H1 (cell line): Measurements from ENCODE around the gene CPSF2. TPM values are rescaled to one million over a fixed set of nuclear protein-coding genes. Genes with fewer than 3 reads are reported as not detected.

Experiments
- CTCF ChIA-PET: fragments of 300-600 bp; sonication (Branson Sonifier 250); formaldehyde crosslinking; loops from one replicate; lab custom pipeline; 2021; ENCODE audit not compliant: partially characterized antibody; lab: Charles Lee
- POLR2A ChIA-PET: fragments of 300-600 bp; sonication (Branson Sonifier 250); formaldehyde crosslinking; loops from one replicate; lab custom pipeline; 2021; ENCODE audit warnings: inconsistent platforms; ENCODE audit not compliant: partially characterized antibody; lab: Charles Lee
- DNase-seq, 2 experiments: peaks; one replicate each; pipeline versions ENCODE4 v3.0.0 to v3.0.0-alpha.2; 2010 to 2022; ENCODE audit warnings: low spot score in 2 of 2, low read depth in 1 of 2, mixed read lengths in 1 of 2
- FAIRE-seq: peaks from 2 replicates; lab custom pipeline; 2011; peaks lifted over from hg19 to GRCh38; lab: Jason Lieb, UNC
- H2AFZ ChIP-seq: 2 replicates; pipeline ENCODE4 v1.8.1; 2012; ENCODE audit warnings: low read length, inconsistent platforms
- H2AK5ac ChIP-seq: 2 replicates; pipeline ENCODE4 v1.6.1; 2013; ENCODE audit warnings: low read depth, low read length
- H2BK120ac ChIP-seq: replicated peaks from 2 replicates; pipeline ENCODE3; 2013; ENCODE audit warnings: low read depth, low read length, inconsistent platforms
- H2BK12ac ChIP-seq: 2 replicates; pipeline ENCODE4 v1.6.1; 2013; ENCODE audit warnings: low read depth, low read length
- H2BK15ac ChIP-seq: 2 replicates; pipeline ENCODE4 v1.6.1; 2013; ENCODE audit warnings: low read length
- H2BK20ac ChIP-seq: 2 replicates; pipeline ENCODE4 v1.6.1; 2013; ENCODE audit warnings: low read length
- H2BK5ac ChIP-seq: 2 replicates; pipeline ENCODE4 v1.6.1; 2013; ENCODE audit warnings: low read depth, low read length
- H3K14ac ChIP-seq: 2 replicates; pipeline ENCODE4 v1.6.1; 2013; ENCODE audit warnings: inconsistent platforms; ENCODE audit not compliant: insufficient read length
- H3K18ac ChIP-seq: 2 replicates; pipeline ENCODE4 v1.6.1; 2013; ENCODE audit warnings: low read length; ENCODE audit errors: extremely low read depth
- H3K23ac ChIP-seq: 2 replicates; pipeline ENCODE4 v1.6.1; 2013; ENCODE audit warnings: inconsistent platforms; ENCODE audit not compliant: insufficient read length
- H3K23me2 ChIP-seq: 2 replicates; pipeline ENCODE4 v1.6.1; 2013; ENCODE audit warnings: low read depth, low read length
- H3K27ac ChIP-seq: 2 replicates; pipeline ENCODE4 v1.6.1; 2011; ENCODE audit warnings: low read depth, low read length, inconsistent platforms
- H3K27me3 ChIP-seq, 4 experiments: replicated peaks in 1 of 4; 1 replicate in 1 of 4; 2 replicates in 3 of 4; pipeline versions ENCODE4 v1.6.1 to v1.8.1; 2011 to 2013; ENCODE audit warnings: low read length in 3 of 4, mild to moderate bottlenecking in 3 of 4, inconsistent platforms in 2 of 4, mixed read lengths in 2 of 4, moderate library complexity in 1 of 4; ENCODE audit not compliant: control insufficient read depth in 3 of 4, insufficient read depth in 3 of 4; ENCODE audit errors: extremely low read depth in 1 of 4
- H3K36me3 ChIP-seq, 4 experiments: 2 replicates each; pipeline versions ENCODE4 v1.6.1 to v1.8.1; 2011 to 2013; ENCODE audit warnings: mild to moderate bottlenecking in 4 of 4, low read length in 3 of 4, moderate library complexity in 2 of 4, control low read depth in 1 of 4, inconsistent platforms in 1 of 4; ENCODE audit not compliant: insufficient read depth in 4 of 4, control insufficient read depth in 2 of 4
- H3K4ac ChIP-seq: replicated peaks from 2 replicates; pipeline ENCODE3; 2013; ENCODE audit warnings: low read length, low read depth, mixed read lengths, inconsistent platforms; ENCODE audit not compliant: insufficient read length
- H3K4me1 ChIP-seq, 4 experiments: replicated peaks in 1 of 4; 1 replicate in 1 of 4; 2 replicates in 3 of 4; pipeline versions ENCODE4 v1.6.1 to v1.8.1; 2011 to 2013; ENCODE audit warnings: low read length in 3 of 4, inconsistent platforms in 2 of 4, mixed read lengths in 1 of 4; ENCODE audit not compliant: insufficient read depth in 4 of 4, control insufficient read depth in 3 of 4
- H3K4me2 ChIP-seq, 2 experiments: 2 replicates each; pipeline versions ENCODE4 v1.6.1 to v1.8.1; 2011 to 2013; ENCODE audit warnings: low read depth in 2 of 2, low read length in 2 of 2, control low read depth in 1 of 2, inconsistent platforms in 1 of 2, mild to moderate bottlenecking in 1 of 2; ENCODE audit not compliant: insufficient read depth in 1 of 2
- H3K4me3 ChIP-seq, 4 experiments: fragments of 200-600, 300-600 bp in 1 of 4; sonication (generic), shearing (Covaris generic), sonication (Bioruptor Twin) in 1 of 4; 2 replicates each; pipeline versions ENCODE4 v1.5.1 to v1.8.1; 2011 to 2016; ENCODE audit warnings: low read length in 4 of 4, low read depth in 3 of 4, control low read depth in 2 of 4, inconsistent platforms in 2 of 4, mild to moderate bottlenecking in 2 of 4, mixed read lengths in 1 of 4, moderate library complexity in 1 of 4; ENCODE audit not compliant: insufficient read depth in 2 of 4; ENCODE audit errors: extremely low read depth in 1 of 4
- H3K56ac ChIP-seq: replicated peaks from 2 replicates; pipeline ENCODE3; 2013; ENCODE audit warnings: low read depth, mild to moderate bottlenecking, mixed read lengths, low read length, inconsistent platforms; ENCODE audit not compliant: insufficient read length
- H3K79me1 ChIP-seq: 2 replicates; pipeline ENCODE4 v1.6.1; 2013; ENCODE audit warnings: low read depth, low read length, control low read depth
- H3K79me2 ChIP-seq, 2 experiments: 2 replicates each; pipeline versions ENCODE4 v1.6.1 to v1.8.1; 2012 to 2013; ENCODE audit warnings: low read length in 2 of 2, mild to moderate bottlenecking in 2 of 2, inconsistent platforms in 1 of 2; ENCODE audit not compliant: insufficient read depth in 2 of 2, control insufficient read depth in 1 of 2
- H3K9ac ChIP-seq, 4 experiments: replicated peaks in 1 of 4; 1 replicate in 1 of 4; 2 replicates in 3 of 4; pipeline versions ENCODE4 v1.6.1 to v1.8.1; 2011 to 2013; ENCODE audit warnings: low read depth in 3 of 4, low read length in 3 of 4, control low read depth in 2 of 4, mild to moderate bottlenecking in 2 of 4, moderate library complexity in 2 of 4, inconsistent platforms in 1 of 4; ENCODE audit errors: extremely low read depth in 1 of 4
- H3K9me3 ChIP-seq, 2 experiments: 2 replicates each; pipeline versions ENCODE4 v1.6.1 to v1.8.1; 2012 to 2013; ENCODE audit warnings: mild to moderate bottlenecking in 2 of 2, moderate library complexity in 2 of 2, control low read depth in 1 of 2, inconsistent platforms in 1 of 2, low read depth in 1 of 2, low read length in 1 of 2, mixed read lengths in 1 of 2; ENCODE audit not compliant: insufficient read depth in 2 of 2
- H4K20me1 ChIP-seq, 2 experiments: replicated peaks in 1 of 2; 2 replicates each; pipeline versions ENCODE3 to v1.8.1; 2011 to 2013; ENCODE audit warnings: inconsistent platforms in 2 of 2, low read length in 2 of 2, mild to moderate bottlenecking in 1 of 2; ENCODE audit not compliant: insufficient read depth in 2 of 2, control insufficient read depth in 1 of 2
- H4K5ac ChIP-seq: 2 replicates; pipeline ENCODE4 v1.6.1; 2013; ENCODE audit warnings: low read length, low read depth, mixed read lengths, inconsistent platforms; ENCODE audit not compliant: insufficient read length
- H4K8ac ChIP-seq: 2 replicates; pipeline ENCODE4 v1.8.0; 2013; ENCODE audit warnings: mild to moderate bottlenecking, moderate library complexity, low read length, inconsistent platforms; ENCODE audit not compliant: insufficient read depth; ENCODE audit errors: extremely low read depth
- H4K91ac ChIP-seq: replicated peaks from 2 replicates; pipeline ENCODE3; 2013; ENCODE audit warnings: low read length, mixed read lengths, inconsistent platforms; ENCODE audit not compliant: insufficient read length
- CREB1 ChIP-seq: IDR thresholded peaks from 2 replicates; pipeline ENCODE4 v1.6.1; 2012; ENCODE audit warnings: inconsistent platforms
- FOSL1 ChIP-seq: IDR thresholded peaks from 2 replicates; pipeline ENCODE4 v1.6.1; 2011; ENCODE audit warnings: mild to moderate bottlenecking, low read depth, low read length, moderate library complexity; ENCODE audit not compliant: insufficient read depth
- JUND ChIP-seq: IDR thresholded peaks from 2 replicates; pipeline ENCODE4 v1.6.1; 2011; ENCODE audit warnings: mild to moderate bottlenecking, improper control_type of control experiment, low read length
- PHF8 ChIP-seq: fragments of 200-600 bp; sonication (generic); conservative IDR thresholded peaks from 2 replicates; pipeline ENCODE4 v1.7.1; 2012; ENCODE audit warnings: low read depth, mild to moderate bottlenecking, inconsistent platforms, low read length, moderate library complexity
- SIX5 ChIP-seq: IDR thresholded peaks from 2 replicates; pipeline ENCODE4 v1.6.1; 2011; ENCODE audit warnings: mild to moderate bottlenecking, low read depth, low read length
- SUZ12 ChIP-seq: fragments of 200-600 bp; sonication (generic); IDR thresholded peaks from 2 replicates; pipeline ENCODE4 v1.6.1; 2012; ENCODE audit warnings: mild to moderate bottlenecking, inconsistent platforms, low read length, moderate library complexity, mixed read lengths
- YY1 ChIP-seq: IDR thresholded peaks from 2 replicates; pipeline ENCODE4 v1.6.1; 2011; ENCODE audit warnings: low read depth, mild to moderate bottlenecking, low read length
- ZNF274 ChIP-seq: IDR thresholded peaks from 2 replicates; pipeline ENCODE4 v1.7.0; 2012; ENCODE audit warnings: low read length, borderline replicate concordance; ENCODE audit errors: extremely low read depth
- WGBS, 2 experiments: shearing (Covaris generic) in 1 of 2; methylation state at CpG; one replicate each; pipeline versions ENCODE4 v1.1.6 to v1.1.7; 2013 to 2015; ENCODE audit warnings: low lambda C conversion rate in 2 of 2, mixed read lengths in 2 of 2, inconsistent platforms in 1 of 2, low coverage in 1 of 2, missing lambda C conversion rate in 1 of 2; ENCODE audit not compliant: insufficient replicate concordance in 2 of 2, insufficient coverage in 1 of 2, insufficient read length in 1 of 2; ENCODE audit errors: extremely low coverage in 1 of 2, missing lambda C conversion rate in 1 of 2; 5-methylcytosine and 5-hydroxymethylcytosine counted together
- polyA plus RNA-seq, 7 experiments: library from polyadenylated mRNA; depleted of rRNA in 3 of 7; stranded (reverse) in 5 of 7; unstranded in 2 of 7; fragments of >200 nt in 5 of 7; fragments of 200-250 nt in 2 of 7; gene quantifications; 1 replicate in 5 of 7; 2 replicates in 1 of 7; 4 replicates in 1 of 7; pipeline versions ENCODE4 v1.2.1 to v1.2.3, GENCODE V29; 2011 to 2013; ENCODE audit warnings: missing spikeins in 2 of 7, mixed read lengths in 2 of 7
- total RNA-seq: library from RNA; stranded (reverse); fragmentation: NEBNext Ultra II Directional; extraction: Animal tissue kit (Norgen Biotek cat#: 25700); gene quantifications from 2 replicates; pipeline ENCODE4 v1.2.1, GENCODE V29; 2021
- TF ChIP-seq, protein P1 (sequence below): IDR thresholded peaks from 2 replicates; pipeline ENCODE4 v1.6.1; 2012; ENCODE audit warnings: low read length, inconsistent platforms
- TF ChIP-seq, protein P2 (sequence below), 3 experiments: IDR thresholded peaks; 1 replicate in 2 of 3; 2 replicates in 1 of 3; pipeline versions ENCODE4 v1.5.1 to v1.6.1; 2011; ENCODE audit warnings: low read length in 3 of 3, mild to moderate bottlenecking in 3 of 3, inconsistent platforms in 2 of 3, low read depth in 1 of 3, moderate library complexity in 1 of 3; ENCODE audit not compliant: insufficient read depth in 1 of 3; ENCODE audit errors: control extremely low read depth in 1 of 3

CPSF2 gene
- total and polyA plus RNA-seq, 2 of the 8 experiments (the other 6 are each of a cell fraction or from before 2014, with no cell fraction given) = 11.3 to 130 TPM

DNA sequence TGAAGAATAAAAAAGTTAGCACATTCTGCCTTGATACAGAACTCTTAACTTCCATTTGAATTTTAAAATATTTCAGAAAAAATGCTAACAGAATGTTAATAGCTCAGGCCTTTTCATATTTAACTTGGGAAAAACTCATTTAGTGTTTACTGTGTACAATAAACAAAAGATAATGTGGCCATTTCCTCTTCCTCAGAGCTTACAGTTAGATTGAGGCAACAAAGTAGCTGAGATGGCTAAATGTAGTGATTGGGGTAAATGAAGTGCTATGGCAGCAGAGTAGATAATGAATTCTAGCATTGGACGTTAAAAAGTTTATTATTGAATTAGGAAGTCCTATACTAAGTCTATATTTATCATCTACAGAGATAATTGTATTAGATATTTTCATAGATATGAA, 12.7 kb downstream of the CPSF2 start:
- Histone ChIP-seq H2BK12ac (no peak overlapping the region), H3K9ac (no peak overlapping the region), H4K91ac (no peak overlapping the region), H3K9me3 (no peaks in the 10 kb centered on the region), H3K18ac (no peak overlapping the region), H2BK15ac (no peak overlapping the region), H3K27ac (no peak overlapping the region), H3K56ac (no peak overlapping the region), H3K4me2 (no peak overlapping the region), H2AK5ac (no peak overlapping the region), H4K20me1 (no peaks in the 10 kb centered on the region), H3K79me2 (no peaks in the 10 kb centered on the region), H2BK120ac (no peak overlapping the region), H4K5ac (no peak overlapping the region), H3K36me3 (peaks cover 15 to 88% (median 64%) of the 10 kb centered on the region in 4 experiments; a peak in 7 of 8 replicates), H2BK5ac (no peak overlapping the region), H4K8ac (no peak overlapping the region), H3K23ac (no peak overlapping the region), H2BK20ac (no peak overlapping the region), H3K4me3 (no peak overlapping the region), H3K4me1 (no peaks in the 10 kb centered on the region), H3K27me3 (no peaks in the 10 kb centered on the region), H2AFZ (no peak overlapping the region), H3K14ac (no peak overlapping the region), H3K79me1 (no peaks in the 10 kb centered on the region), H3K4ac (no peak overlapping the region), H3K23me2 (no peaks in the 10 kb centered on the region)
- FAIRE-seq (no peak), DNase-seq (no peak)
- ChIA-PET CTCF (interaction anchor here (1.0 to 2.4 kb wide), 3 partner anchors 18 to 218 kb away, joined by 3 to 7 read pairs (median 3); no protein-coding TSS in a partner anchor), POLR2A (interaction anchor here (4.6 kb wide), 1 partner anchor 11 kb away, joined by 36 read pairs; the partner anchor contains the start of genes CPSF2 and NDUFB1)
- 92% methylated on average over 1 of the region's 1 CpG; no CpG with 5 or more reads in 1 of the 2 experiments for WGBS, 2 experiments
- TF ChIP-seq YY1 = no peak
- TF ChIP-seq FOSL1 = no peak
- TF ChIP-seq PHF8 = no peak
- no peak for TF ChIP-seq CREB1
- no peak for TF ChIP-seq SIX5
- no peak for TF ChIP-seq ZNF274
- TF ChIP-seq, protein P1, sequence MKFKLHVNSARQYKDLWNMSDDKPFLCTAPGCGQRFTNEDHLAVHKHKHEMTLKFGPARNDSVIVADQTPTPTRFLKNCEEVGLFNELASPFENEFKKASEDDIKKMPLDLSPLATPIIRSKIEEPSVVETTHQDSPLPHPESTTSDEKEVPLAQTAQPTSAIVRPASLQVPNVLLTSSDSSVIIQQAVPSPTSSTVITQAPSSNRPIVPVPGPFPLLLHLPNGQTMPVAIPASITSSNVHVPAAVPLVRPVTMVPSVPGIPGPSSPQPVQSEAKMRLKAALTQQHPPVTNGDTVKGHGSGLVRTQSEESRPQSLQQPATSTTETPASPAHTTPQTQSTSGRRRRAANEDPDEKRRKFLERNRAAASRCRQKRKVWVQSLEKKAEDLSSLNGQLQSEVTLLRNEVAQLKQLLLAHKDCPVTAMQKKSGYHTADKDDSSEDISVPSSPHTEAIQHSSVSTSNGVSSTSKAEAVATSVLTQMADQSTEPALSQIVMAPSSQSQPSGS = no peak
- no peak for TF ChIP-seq SUZ12
- TF ChIP-seq, protein P2, sequence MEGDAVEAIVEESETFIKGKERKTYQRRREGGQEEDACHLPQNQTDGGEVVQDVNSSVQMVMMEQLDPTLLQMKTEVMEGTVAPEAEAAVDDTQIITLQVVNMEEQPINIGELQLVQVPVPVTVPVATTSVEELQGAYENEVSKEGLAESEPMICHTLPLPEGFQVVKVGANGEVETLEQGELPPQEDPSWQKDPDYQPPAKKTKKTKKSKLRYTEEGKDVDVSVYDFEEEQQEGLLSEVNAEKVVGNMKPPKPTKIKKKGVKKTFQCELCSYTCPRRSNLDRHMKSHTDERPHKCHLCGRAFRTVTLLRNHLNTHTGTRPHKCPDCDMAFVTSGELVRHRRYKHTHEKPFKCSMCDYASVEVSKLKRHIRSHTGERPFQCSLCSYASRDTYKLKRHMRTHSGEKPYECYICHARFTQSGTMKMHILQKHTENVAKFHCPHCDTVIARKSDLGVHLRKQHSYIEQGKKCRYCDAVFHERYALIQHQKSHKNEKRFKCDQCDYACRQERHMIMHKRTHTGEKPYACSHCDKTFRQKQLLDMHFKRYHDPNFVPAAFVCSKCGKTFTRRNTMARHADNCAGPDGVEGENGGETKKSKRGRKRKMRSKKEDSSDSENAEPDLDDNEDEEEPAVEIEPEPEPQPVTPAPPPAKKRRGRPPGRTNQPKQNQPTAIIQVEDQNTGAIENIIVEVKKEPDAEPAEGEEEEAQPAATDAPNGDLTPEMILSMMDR (IDR thresholded peaks at IDR 0.05; ENCODE audit: control extremely low read depth in 1 of 3, insufficient read depth in 1 of 3, low read depth in 1 of 3, low read length in 3 of 3) = no peak
- no peak for TF ChIP-seq JUND
